ENCODE data around the gene CFAP161. TPM values are rescaled to one million over a fixed set of nuclear protein-coding genes. Genes with fewer than 3 reads are reported as not detected.

CFAP161 gene
- total RNA-seq, 3 donors from 2014 or later (not counting 1 experiment from before 2014, with no cell fraction given) = 0.53 to 1.3 TPM; not detected in 1

GRCh38 chr15:81111510-81112470, 22.3 kb upstream of the CFAP161 start:
- intact Hi-C loops (cut with micrococcal nuclease) = loop anchor here (10.0 kb wide), 1 partner anchor 303 kb away; no protein-coding TSS in a partner anchor
- WGBS (ENCODE audit: insufficient coverage) = 66% methylated on average over 5 of the region's 6 CpGs
- Histone ChIP-seq H3K27ac (ENCODE audit: low read length) (no peak overlapping the region), H3K36me3 (ENCODE audit: control insufficient read depth, insufficient read depth, low read length) (no peaks in the 10 kb centered on the region), H3K9me3 (ENCODE audit: control insufficient read depth, insufficient read depth, low read length) (no peaks in the 10 kb centered on the region), H3K4me3 (ENCODE audit: low read length) (no peak overlapping the region), H3K4me1 (ENCODE audit: control insufficient read depth, insufficient read depth, low read length) (no peaks in the 10 kb centered on the region), H3K27me3 (ENCODE audit: control insufficient read depth, insufficient read depth, low read length) (peaks cover 2% of the 10 kb centered on the region)
- no peak for DNase-seq
- Mint-ChIP-seq H3K4me1 (no peaks in the 10 kb centered on the region), H3K27ac (no peak overlapping the region), H3K4me3 (no peak overlapping the region), H3K9me3 (no peaks in the 10 kb centered on the region), H3K27me3 (ENCODE audit: low read depth in 2 of 2) (peaks cover 21 to 62% of the 10 kb centered on the region in 2 donors), H3K36me3 (no peaks in the 10 kb centered on the region)
- no peak for ATAC-seq
- TF ChIP-seq, protein P1, sequence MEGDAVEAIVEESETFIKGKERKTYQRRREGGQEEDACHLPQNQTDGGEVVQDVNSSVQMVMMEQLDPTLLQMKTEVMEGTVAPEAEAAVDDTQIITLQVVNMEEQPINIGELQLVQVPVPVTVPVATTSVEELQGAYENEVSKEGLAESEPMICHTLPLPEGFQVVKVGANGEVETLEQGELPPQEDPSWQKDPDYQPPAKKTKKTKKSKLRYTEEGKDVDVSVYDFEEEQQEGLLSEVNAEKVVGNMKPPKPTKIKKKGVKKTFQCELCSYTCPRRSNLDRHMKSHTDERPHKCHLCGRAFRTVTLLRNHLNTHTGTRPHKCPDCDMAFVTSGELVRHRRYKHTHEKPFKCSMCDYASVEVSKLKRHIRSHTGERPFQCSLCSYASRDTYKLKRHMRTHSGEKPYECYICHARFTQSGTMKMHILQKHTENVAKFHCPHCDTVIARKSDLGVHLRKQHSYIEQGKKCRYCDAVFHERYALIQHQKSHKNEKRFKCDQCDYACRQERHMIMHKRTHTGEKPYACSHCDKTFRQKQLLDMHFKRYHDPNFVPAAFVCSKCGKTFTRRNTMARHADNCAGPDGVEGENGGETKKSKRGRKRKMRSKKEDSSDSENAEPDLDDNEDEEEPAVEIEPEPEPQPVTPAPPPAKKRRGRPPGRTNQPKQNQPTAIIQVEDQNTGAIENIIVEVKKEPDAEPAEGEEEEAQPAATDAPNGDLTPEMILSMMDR (IDR thresholded peaks at IDR 0.05) = no peak

GRCh38 chr15:81113204-81113657, 20.8 kb upstream of the CFAP161 start:
- DNase-seq (no peak), ATAC-seq (no peak)
- TF ChIP-seq, protein P1 (IDR thresholded peaks at IDR 0.05) = no peak
- Histone ChIP-seq H3K27ac (ENCODE audit: low read length) (no peak overlapping the region), H3K36me3 (ENCODE audit: control insufficient read depth, insufficient read depth, low read length) (no peaks in the 10 kb centered on the region), H3K4me1 (ENCODE audit: control insufficient read depth, insufficient read depth, low read length) (no peaks in the 10 kb centered on the region), H3K9me3 (ENCODE audit: control insufficient read depth, insufficient read depth, low read length) (no peaks in the 10 kb centered on the region), H3K4me3 (ENCODE audit: low read length) (no peak overlapping the region), H3K27me3 (ENCODE audit: control insufficient read depth, insufficient read depth, low read length) (peaks cover 10% of the 10 kb centered on the region)
- Mint-ChIP-seq H3K4me3 (no peak overlapping the region), H3K27me3 (ENCODE audit: low read depth in 2 of 2) (peaks cover 27 to 67% of the 10 kb centered on the region in 2 donors), H3K27ac (no peak overlapping the region), H3K9me3 (no peaks in the 10 kb centered on the region), H3K4me1 (no peaks in the 10 kb centered on the region), H3K36me3 (no peaks in the 10 kb centered on the region)
- intact Hi-C loops (cut with micrococcal nuclease) = loop anchor here (10.0 kb wide), 1 partner anchor 302 kb away; no protein-coding TSS in a partner anchor
- 81% methylated on average over 3 of the region's 3 CpGs for WGBS (ENCODE audit: insufficient coverage)

- intact Hi-C loops (cut with micrococcal nuclease) = loop anchor here (10.0 kb wide), 1 partner anchor 301 kb away; no protein-coding TSS in a partner anchor
- no peak for DNase-seq
- H3K36me3 ChIP-seq (ENCODE audit: control insufficient read depth, insufficient read depth, low read length) = no peaks in the 10 kb centered on the region
- WGBS (ENCODE audit: insufficient coverage) = 81% methylated on average over 3 of the region's 3 CpGs
- TF ChIP-seq, protein P1 (IDR thresholded peaks at IDR 0.05) = no peak
- no peaks in the 10 kb centered on the region for H3K4me1 Mint-ChIP-seq
- H3K27me3 Mint-ChIP-seq (ENCODE audit: low read depth in 2 of 2) = peaks cover 27 to 63% of the 10 kb centered on the region in 2 donors
- H3K4me3 ChIP-seq (ENCODE audit: low read length) = no peak overlapping the region
- no peaks in the 10 kb centered on the region for H3K9me3 Mint-ChIP-seq
- no peak overlapping the region for H3K27ac ChIP-seq (ENCODE audit: low read length)
- no peak overlapping the region for H3K27ac Mint-ChIP-seq
- H3K4me1 ChIP-seq (ENCODE audit: control insufficient read depth, insufficient read depth, low read length) = no peaks in the 10 kb centered on the region
- no peaks in the 10 kb centered on the region for H3K9me3 ChIP-seq (ENCODE audit: control insufficient read depth, insufficient read depth, low read length)
- H3K27me3 ChIP-seq (ENCODE audit: control insufficient read depth, insufficient read depth, low read length) = peaks cover 14% of the 10 kb centered on the region
- H3K36me3 Mint-ChIP-seq = no peaks in the 10 kb centered on the region
- no peak for ATAC-seq
- H3K4me3 Mint-ChIP-seq = no peak overlapping the region
These were observed 20.2 kb upstream of the CFAP161 start for GRCh38 chr15:81113861-81114291.
